Glomerular visceral epithelial cell (primary cell): ENCODE measurements around the gene DOCK11.
"Not testable (repeated sequence)": the region's sequence is repeated elsewhere in the genome, so short reads cannot be mapped to it uniquely, and the experiment has no call there.

Experiments
- DNase-seq: peaks from one replicate; pipeline ENCODE4 v3.0.0-alpha.2; 2016; ENCODE audit errors: extremely low spot score

Gene DOCK11

GRCh38 chrX:118495061-118495921 lies at the start of gene DOCK11:
DOCK11 (plus strand) TSS chrX:118495815; CDS start chrX:118495972, 157 bp downstream.
- peak; percentile 85 for DNase-seq

GRCh38 chrX:118448273-118448783 lies 47.3 kb upstream of the DOCK11 start:
- DNase-seq, result no peak

GRCh38 chrX:118455013-118455412 lies 40.6 kb upstream of the DOCK11 start:
- DNase-seq, result no peak

GRCh38 chrX:118459494-118459893 lies 36.1 kb upstream of the DOCK11 start:
- peak; percentile 43 for DNase-seq

GRCh38 chrX:118464501-118464900 lies 31.1 kb upstream of the DOCK11 start:
- DNase-seq, result no peak

- DNase-seq, result no peak
Measured at GRCh38 chrX:118468122-118468521, 27.5 kb upstream of the DOCK11 start.

GRCh38 chrX:118470721-118471347 lies 24.8 kb upstream of the DOCK11 start:
- DNase-seq, result not testable (repeated sequence)

GRCh38 chrX:118474586-118474985 lies 21.0 kb upstream of the DOCK11 start:
- DNase-seq, result no peak

- DNase-seq, result no peak
Measured at GRCh38 chrX:118475903-118476302, 19.7 kb upstream of the DOCK11 start.

- DNase-seq, result no peak
Measured at GRCh38 chrX:118480172-118480571, 15.4 kb upstream of the DOCK11 start.

GRCh38 chrX:118482384-118482783 lies 13.2 kb upstream of the DOCK11 start:
- DNase-seq, result not testable (repeated sequence)

GRCh38 chrX:118484216-118484903 lies 11.3 kb upstream of the DOCK11 start:
- DNase-seq, result no peak

- not testable (repeated sequence) for DNase-seq
Measured at GRCh38 chrX:118486693-118487092, 8.9 kb upstream of the DOCK11 start.

- DNase-seq, result no peak
Measured at GRCh38 chrX:118493016-118493415, 2.6 kb upstream of the DOCK11 start.

GRCh38 chrX:118493653-118494297 lies 1.8 kb upstream of the DOCK11 start:
- no peak for DNase-seq

- peak; percentile 15 for DNase-seq
Measured at GRCh38 chrX:118495958-118496762, 545 bp downstream of the DOCK11 start.

- DNase-seq, result no peak
Measured at GRCh38 chrX:118496763-118497079, 1.1 kb downstream of the DOCK11 start.

- no peak for DNase-seq
Measured at GRCh38 chrX:118497180-118497818, 1.7 kb downstream of the DOCK11 start.

- DNase-seq, result no peak
Measured at GRCh38 chrX:118498351-118498750, 2.7 kb downstream of the DOCK11 start.

- DNase-seq, result no peak
Measured at GRCh38 chrX:118498755-118499154, 3.1 kb downstream of the DOCK11 start.

GRCh38 chrX:118499295-118499694 lies 3.7 kb downstream of the DOCK11 start:
- DNase-seq, result no peak
